ENCODE measurements around the gene UFC1. TPM values are rescaled to one million over a fixed set of nuclear protein-coding genes. Genes with fewer than 3 reads are reported as not detected.

The UFC1 gene
- polyA plus RNA-seq, 3 donors, result 100 to 120 (median 108) TPM

DNA sequence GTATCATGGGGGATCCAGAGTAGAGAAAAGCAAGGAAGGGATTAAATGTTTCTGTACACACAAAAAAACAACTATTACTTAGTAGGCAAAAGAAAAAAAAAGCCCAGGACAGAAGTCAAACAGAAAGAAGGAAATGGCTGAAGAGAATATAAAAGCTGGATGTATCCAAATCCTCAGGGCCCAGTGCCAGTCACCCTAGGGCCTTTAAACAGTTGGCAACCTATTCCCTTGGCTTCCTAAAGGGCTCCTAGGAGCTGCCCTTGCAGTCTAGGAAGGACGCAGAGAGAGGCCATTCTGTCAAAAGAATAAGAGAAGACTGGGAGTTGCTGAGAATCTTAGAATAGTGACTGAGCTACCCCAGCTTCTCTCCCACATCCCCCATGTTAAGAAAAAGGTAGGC is 18.6 kb downstream of the UFC1 start:
- Mint-ChIP-seq H3K9me3 (no peaks in the 10 kb centered on the region), H3K27ac (peak overlapping the region in 1 of 7 donors; percentile 17), H3K4me3 (no peak overlapping the region), H3K27me3 (ENCODE audit: low read depth in 3 of 3) (no peaks in the 10 kb centered on the region), H3K36me3 (peaks cover 65 to 80% of the 10 kb centered on the region in 2 donors), H3K4me1 (peaks cover 22% of the 10 kb centered on the region)
- no peak overlapping the region for H3K4me3 ChIP-seq (replicated peaks in 1 of 3; ENCODE audit: low read depth in 2 of 3, low read length in 3 of 3)
- peaks cover 55 to 72% of the 10 kb centered on the region in 2 donors for H3K36me3 ChIP-seq (replicated peaks in 1 of 2; ENCODE audit: control insufficient read depth in 1 of 2, insufficient read depth in 2 of 2, low read length in 2 of 2)
- H3K4me2 ChIP-seq (replicated peaks; ENCODE audit: extremely low read depth, low read length, poor library complexity, severe bottlenecking), result no peak overlapping the region
- H3K4me1 ChIP-seq (ENCODE audit: control insufficient read depth in 1 of 2, insufficient read depth in 2 of 2, low read length in 2 of 2), result peaks cover 14 to 17% of the 10 kb centered on the region in 2 donors
- intact Hi-C loops (cut with micrococcal nuclease), result no loop called here
- TF ChIP-seq, protein P1, sequence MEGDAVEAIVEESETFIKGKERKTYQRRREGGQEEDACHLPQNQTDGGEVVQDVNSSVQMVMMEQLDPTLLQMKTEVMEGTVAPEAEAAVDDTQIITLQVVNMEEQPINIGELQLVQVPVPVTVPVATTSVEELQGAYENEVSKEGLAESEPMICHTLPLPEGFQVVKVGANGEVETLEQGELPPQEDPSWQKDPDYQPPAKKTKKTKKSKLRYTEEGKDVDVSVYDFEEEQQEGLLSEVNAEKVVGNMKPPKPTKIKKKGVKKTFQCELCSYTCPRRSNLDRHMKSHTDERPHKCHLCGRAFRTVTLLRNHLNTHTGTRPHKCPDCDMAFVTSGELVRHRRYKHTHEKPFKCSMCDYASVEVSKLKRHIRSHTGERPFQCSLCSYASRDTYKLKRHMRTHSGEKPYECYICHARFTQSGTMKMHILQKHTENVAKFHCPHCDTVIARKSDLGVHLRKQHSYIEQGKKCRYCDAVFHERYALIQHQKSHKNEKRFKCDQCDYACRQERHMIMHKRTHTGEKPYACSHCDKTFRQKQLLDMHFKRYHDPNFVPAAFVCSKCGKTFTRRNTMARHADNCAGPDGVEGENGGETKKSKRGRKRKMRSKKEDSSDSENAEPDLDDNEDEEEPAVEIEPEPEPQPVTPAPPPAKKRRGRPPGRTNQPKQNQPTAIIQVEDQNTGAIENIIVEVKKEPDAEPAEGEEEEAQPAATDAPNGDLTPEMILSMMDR (IDR thresholded peaks at IDR 0.05), result no peak
- no peak overlapping the region for H3K27ac ChIP-seq (ENCODE audit: low read depth in 1 of 2, low read length in 2 of 2)
- no peak overlapping the region for H3K9ac ChIP-seq (ENCODE audit: insufficient read depth, low read length, poor library complexity, severe bottlenecking)
- no peaks in the 10 kb centered on the region for H4K20me1 ChIP-seq (ENCODE audit: insufficient read depth, low read length)
- no peak for DNase-seq
- H3K79me2 ChIP-seq (ENCODE audit: insufficient read depth, low read length), result peaks cover 19% of the 10 kb centered on the region
- no CpG with 5 or more reads among the region's 1 CpG for WGBS (ENCODE audit: insufficient coverage)
- no peaks in the 10 kb centered on the region for H3K27me3 ChIP-seq (ENCODE audit: control insufficient read depth in 2 of 2, insufficient read depth in 2 of 2, low read length in 2 of 2)
- H2AFZ ChIP-seq (ENCODE audit: insufficient read depth, low read depth, low read length, poor library complexity, severe bottlenecking), result no peak overlapping the region
- no peaks in the 10 kb centered on the region for H3K9me3 ChIP-seq (replicated peaks in 1 of 2; ENCODE audit: control insufficient read depth in 1 of 2, insufficient read depth in 1 of 2, low read length in 2 of 2)

GRCh38 chr1:161172776-161173376 is 19.1 kb downstream of the UFC1 start:
- peak overlapping the region in 1 of 7 donors; percentile 1 for H3K27ac Mint-ChIP-seq
- Histone ChIP-seq H3K4me2 (replicated peaks; ENCODE audit: extremely low read depth, low read length, poor library complexity, severe bottlenecking) (no peak overlapping the region), H3K79me2 (ENCODE audit: insufficient read depth, low read length) (peaks cover 19% of the 10 kb centered on the region), H3K27me3 (ENCODE audit: control insufficient read depth in 2 of 2, insufficient read depth in 2 of 2, low read length in 2 of 2) (no peaks in the 10 kb centered on the region), H2AFZ (ENCODE audit: insufficient read depth, low read depth, low read length, poor library complexity, severe bottlenecking) (no peak overlapping the region), H4K20me1 (ENCODE audit: insufficient read depth, low read length) (no peaks in the 10 kb centered on the region), H3K9ac (ENCODE audit: insufficient read depth, low read length, poor library complexity, severe bottlenecking) (no peak overlapping the region), H3K27ac (ENCODE audit: low read depth in 1 of 2, low read length in 2 of 2) (no peak overlapping the region), H3K36me3 (replicated peaks in 1 of 2; ENCODE audit: control insufficient read depth in 1 of 2, insufficient read depth in 2 of 2, low read length in 2 of 2) (peaks cover 55 to 72% of the 10 kb centered on the region in 2 donors), H3K4me3 (replicated peaks in 1 of 3; ENCODE audit: low read depth in 2 of 3, low read length in 3 of 3) (no peak overlapping the region), H3K9me3 (replicated peaks in 1 of 2; ENCODE audit: control insufficient read depth in 1 of 2, insufficient read depth in 1 of 2, low read length in 2 of 2) (no peaks in the 10 kb centered on the region), H3K4me1 (ENCODE audit: control insufficient read depth in 1 of 2, insufficient read depth in 2 of 2, low read length in 2 of 2) (peaks cover 18 to 19% of the 10 kb centered on the region in 2 donors)
- H3K27me3 Mint-ChIP-seq (ENCODE audit: low read depth in 3 of 3), result no peaks in the 10 kb centered on the region
- H3K4me1 Mint-ChIP-seq, result peaks cover 21% of the 10 kb centered on the region
- no peak for DNase-seq
- no peak overlapping the region for H3K4me3 Mint-ChIP-seq
- H3K36me3 Mint-ChIP-seq, result peaks cover 65 to 77% of the 10 kb centered on the region in 2 donors
- WGBS (ENCODE audit: insufficient coverage), result 71% methylated on average over 1 of the region's 4 CpGs
- intact Hi-C loops (cut with micrococcal nuclease), result no loop called here
- TF ChIP-seq, protein P1 (IDR thresholded peaks at IDR 0.05), result no peak
- H3K9me3 Mint-ChIP-seq, result no peaks in the 10 kb centered on the region

Measured in CD14-positive monocyte (primary cell).